ENCODE results near the gene IZUMO4.
"Not testable (repeated sequence)": the region's sequence is repeated elsewhere in the genome, so short reads cannot be mapped to it uniquely, and the experiment has no call there.

The IZUMO4 gene

GRCh38 chr19:2129486-2129885 lies 32.8 kb downstream of the IZUMO4 start:
- no peak overlapping the region for H3K4me3 ChIP-seq (ENCODE audit: low read depth in 1 of 2, low read length in 1 of 2)
- peaks cover 81% of the 10 kb centered on the region for H3K36me3 ChIP-seq
- no peaks in the 10 kb centered on the region for H3K27me3 ChIP-seq
- TF ChIP-seq, protein P1, sequence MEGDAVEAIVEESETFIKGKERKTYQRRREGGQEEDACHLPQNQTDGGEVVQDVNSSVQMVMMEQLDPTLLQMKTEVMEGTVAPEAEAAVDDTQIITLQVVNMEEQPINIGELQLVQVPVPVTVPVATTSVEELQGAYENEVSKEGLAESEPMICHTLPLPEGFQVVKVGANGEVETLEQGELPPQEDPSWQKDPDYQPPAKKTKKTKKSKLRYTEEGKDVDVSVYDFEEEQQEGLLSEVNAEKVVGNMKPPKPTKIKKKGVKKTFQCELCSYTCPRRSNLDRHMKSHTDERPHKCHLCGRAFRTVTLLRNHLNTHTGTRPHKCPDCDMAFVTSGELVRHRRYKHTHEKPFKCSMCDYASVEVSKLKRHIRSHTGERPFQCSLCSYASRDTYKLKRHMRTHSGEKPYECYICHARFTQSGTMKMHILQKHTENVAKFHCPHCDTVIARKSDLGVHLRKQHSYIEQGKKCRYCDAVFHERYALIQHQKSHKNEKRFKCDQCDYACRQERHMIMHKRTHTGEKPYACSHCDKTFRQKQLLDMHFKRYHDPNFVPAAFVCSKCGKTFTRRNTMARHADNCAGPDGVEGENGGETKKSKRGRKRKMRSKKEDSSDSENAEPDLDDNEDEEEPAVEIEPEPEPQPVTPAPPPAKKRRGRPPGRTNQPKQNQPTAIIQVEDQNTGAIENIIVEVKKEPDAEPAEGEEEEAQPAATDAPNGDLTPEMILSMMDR (IDR thresholded peaks at IDR 0.05) = no peak
- H3K4me1 ChIP-seq (ENCODE audit: control insufficient read depth in 1 of 2, insufficient read depth in 1 of 2, low read depth in 1 of 2, low read length in 1 of 2) = no peaks in the 10 kb centered on the region
- H3K27ac ChIP-seq = no peak overlapping the region
- H3K9me3 ChIP-seq = no peaks in the 10 kb centered on the region

- Histone ChIP-seq H3K36me3 (peaks cover 82% of the 10 kb centered on the region), H3K4me3 (ENCODE audit: low read depth in 1 of 2, low read length in 1 of 2) (no peak overlapping the region)
- TF ChIP-seq, protein P1 (IDR thresholded peaks at IDR 0.05) = no peak
Measured at GRCh38 chr19:2129892-2130770, 33.4 kb downstream of the IZUMO4 start.

DNA sequence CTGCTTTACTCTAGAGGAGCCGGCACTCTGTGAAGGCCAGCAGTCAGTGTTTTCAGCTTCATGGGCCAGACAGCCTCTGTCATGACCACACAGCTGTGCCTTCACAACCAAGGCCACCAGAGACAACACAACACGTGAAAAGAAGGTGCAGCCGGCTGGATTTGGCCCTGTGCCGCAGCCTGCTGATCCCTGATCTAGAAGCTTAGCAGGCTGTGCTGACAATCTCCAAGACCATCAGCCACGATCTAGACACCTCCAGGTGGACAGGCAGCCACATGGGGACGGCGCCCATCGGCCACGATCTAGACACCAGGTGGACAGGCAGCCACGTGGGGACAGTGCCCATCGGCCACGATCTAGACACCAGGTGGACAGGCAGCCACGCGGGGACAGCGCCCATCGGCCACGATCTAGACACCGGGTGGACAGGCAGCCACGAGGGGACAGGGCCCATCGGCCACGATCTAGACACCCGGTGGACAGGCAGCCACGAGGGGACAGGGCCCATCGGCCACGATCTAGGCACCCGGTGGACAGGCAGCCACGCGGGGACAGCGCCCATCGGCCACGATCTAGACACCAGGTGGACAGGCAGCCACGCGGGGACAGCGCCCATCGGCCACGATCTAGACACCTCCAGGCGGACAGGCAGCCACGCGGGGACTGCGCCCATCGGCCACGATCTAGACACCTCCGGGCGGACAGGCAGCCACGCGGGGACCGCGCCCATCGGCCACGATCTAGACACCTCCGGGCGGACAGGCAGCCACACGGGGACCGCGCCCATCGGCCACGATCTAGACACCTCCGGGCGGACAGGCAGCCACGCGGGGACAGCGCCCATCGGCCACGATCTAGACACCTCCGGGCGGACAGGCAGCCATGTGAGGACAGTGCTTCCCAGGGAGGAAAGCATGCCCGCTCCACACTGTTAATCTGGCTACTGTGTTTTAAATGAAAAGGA lies 34.6 kb downstream of the IZUMO4 start:
- not testable (repeated sequence) for H3K9me3 ChIP-seq; H3K27me3 ChIP-seq; H3K4me1 ChIP-seq (ENCODE audit: control insufficient read depth in 1 of 2, insufficient read depth in 1 of 2, low read depth in 1 of 2, low read length in 1 of 2); H3K27ac ChIP-seq; H3K4me3 ChIP-seq (ENCODE audit: low read depth in 1 of 2, low read length in 1 of 2)
- peaks cover 82% of the 10 kb centered on the region for H3K36me3 ChIP-seq

More at GRCh38 chr19:2129892-2130770, 33.4 kb downstream of the IZUMO4 start:
- no peaks in the 10 kb centered on the region for H3K9me3 ChIP-seq
- H3K27ac ChIP-seq = no peak overlapping the region
- H3K4me1 ChIP-seq (ENCODE audit: control insufficient read depth in 1 of 2, insufficient read depth in 1 of 2, low read depth in 1 of 2, low read length in 1 of 2) = no peaks in the 10 kb centered on the region
- no peaks in the 10 kb centered on the region for H3K27me3 ChIP-seq

DNA sequence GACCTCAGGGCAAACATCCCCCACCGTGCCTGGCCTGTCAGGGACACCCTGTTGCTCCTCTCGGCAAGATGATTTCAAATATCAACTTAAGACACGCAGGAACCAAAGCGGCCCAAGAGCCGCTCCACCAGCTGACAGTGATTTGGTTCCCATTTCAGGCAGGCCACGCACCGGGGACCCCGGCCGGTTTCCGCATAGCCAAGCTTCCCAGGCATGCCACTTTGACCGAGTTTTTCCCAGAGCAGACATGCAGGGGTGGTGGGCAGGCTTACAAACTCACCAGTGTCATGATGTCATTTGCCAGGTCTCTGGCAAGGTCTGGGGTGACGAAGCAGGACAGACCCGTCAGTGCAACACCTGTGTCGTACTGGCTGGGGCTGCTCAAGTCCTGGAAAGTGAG lies 35.5 kb downstream of the IZUMO4 start:
- Histone ChIP-seq H3K4me3 (ENCODE audit: low read depth in 1 of 2, low read length in 1 of 2) (no peak overlapping the region), H3K27ac (no peak overlapping the region), H3K27me3 (no peaks in the 10 kb centered on the region), H3K9me3 (no peaks in the 10 kb centered on the region), H3K4me1 (ENCODE audit: control insufficient read depth in 1 of 2, insufficient read depth in 1 of 2, low read depth in 1 of 2, low read length in 1 of 2) (no peaks in the 10 kb centered on the region), H3K36me3 (peaks cover 82% of the 10 kb centered on the region)
- TF ChIP-seq, protein P1 (IDR thresholded peaks at IDR 0.05) = no peak

GRCh38 chr19:2132731-2133490 lies 36.2 kb downstream of the IZUMO4 start:
- TF ChIP-seq, protein P1 (IDR thresholded peaks at IDR 0.05) = no peak
- no peak overlapping the region for H3K4me3 ChIP-seq (ENCODE audit: low read depth in 1 of 2, low read length in 1 of 2)
- no peaks in the 10 kb centered on the region for H3K27me3 ChIP-seq
- H3K27ac ChIP-seq = no peak overlapping the region
- H3K4me1 ChIP-seq (ENCODE audit: control insufficient read depth in 1 of 2, insufficient read depth in 1 of 2, low read depth in 1 of 2, low read length in 1 of 2) = no peaks in the 10 kb centered on the region
- H3K36me3 ChIP-seq = peaks cover 83% of the 10 kb centered on the region
- H3K9me3 ChIP-seq = no peaks in the 10 kb centered on the region

All from neutrophil (primary cell).